ENCODE measurements around the gene ANKRD27. TPM values are rescaled to one million over a fixed set of nuclear protein-coding genes. Genes with fewer than 3 reads are reported as not detected.
A peak's percentile ranks its signal among the peaks of the same experiment; 100 is the strongest.

Gene ANKRD27
- total and polyA plus RNA-seq, 2 donors (not counting 1 experiment from before 2014, with no cell fraction given) = 12.9 to 43.8 TPM

GRCh38 chr19:32599258-32599657, 75.7 kb downstream of the ANKRD27 start:
- H2AFZ ChIP-seq (ENCODE audit: insufficient read depth, low read depth, low read length, poor library complexity, severe bottlenecking) = peak overlapping the region; percentile 27
- WGBS (ENCODE audit: insufficient coverage) = 100% methylated on average over 3 of the region's 6 CpGs
- ChIA-PET CTCF (interaction anchor here (1.0 to 1.7 kb wide), 3 partner anchors 18 to 259 kb away, joined by 3 to 6 read pairs (median 4); partner anchors contain the start of gene PDCD5), POLR2A (no interaction called here)
- H3K9me3 ChIP-seq (ENCODE audit: control extremely low read depth in 1 of 3, control insufficient read depth in 2 of 3, insufficient read depth in 1 of 3, low read length in 2 of 3) = no peaks in the 10 kb centered on the region
- H3K4me1 Mint-ChIP-seq = no peaks in the 10 kb centered on the region
- intact Hi-C loops (cut with micrococcal nuclease) = no loop called here
- no peak overlapping the region for H3K27ac ChIP-seq (ENCODE audit: low read length in 2 of 2)
- no peaks in the 10 kb centered on the region for H4K20me1 ChIP-seq (ENCODE audit: control insufficient read depth, insufficient read depth, low read length, poor library complexity, severe bottlenecking)
- H3K4me2 ChIP-seq (replicated peaks; ENCODE audit: low read depth, low read length, poor library complexity, severe bottlenecking) = no peak overlapping the region
- H3K4me3 ChIP-seq (ENCODE audit: control extremely low read depth in 1 of 5, extremely low read depth in 1 of 5, insufficient read depth in 1 of 5, low read depth in 2 of 5, low read length in 4 of 5) = no peak overlapping the region
- TF ChIP-seq EZH2 (IDR thresholded peaks at IDR 0.05; ENCODE audit: borderline replicate concordance, insufficient read depth, low read depth, low read length, poor library complexity, severe bottlenecking) = no peak
- TF ChIP-seq, protein P1, sequence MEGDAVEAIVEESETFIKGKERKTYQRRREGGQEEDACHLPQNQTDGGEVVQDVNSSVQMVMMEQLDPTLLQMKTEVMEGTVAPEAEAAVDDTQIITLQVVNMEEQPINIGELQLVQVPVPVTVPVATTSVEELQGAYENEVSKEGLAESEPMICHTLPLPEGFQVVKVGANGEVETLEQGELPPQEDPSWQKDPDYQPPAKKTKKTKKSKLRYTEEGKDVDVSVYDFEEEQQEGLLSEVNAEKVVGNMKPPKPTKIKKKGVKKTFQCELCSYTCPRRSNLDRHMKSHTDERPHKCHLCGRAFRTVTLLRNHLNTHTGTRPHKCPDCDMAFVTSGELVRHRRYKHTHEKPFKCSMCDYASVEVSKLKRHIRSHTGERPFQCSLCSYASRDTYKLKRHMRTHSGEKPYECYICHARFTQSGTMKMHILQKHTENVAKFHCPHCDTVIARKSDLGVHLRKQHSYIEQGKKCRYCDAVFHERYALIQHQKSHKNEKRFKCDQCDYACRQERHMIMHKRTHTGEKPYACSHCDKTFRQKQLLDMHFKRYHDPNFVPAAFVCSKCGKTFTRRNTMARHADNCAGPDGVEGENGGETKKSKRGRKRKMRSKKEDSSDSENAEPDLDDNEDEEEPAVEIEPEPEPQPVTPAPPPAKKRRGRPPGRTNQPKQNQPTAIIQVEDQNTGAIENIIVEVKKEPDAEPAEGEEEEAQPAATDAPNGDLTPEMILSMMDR (IDR thresholded peaks at IDR 0.05) = no peak
- H3K79me2 ChIP-seq (ENCODE audit: control insufficient read depth, insufficient read depth, low read length) = no peaks in the 10 kb centered on the region
- no peaks in the 10 kb centered on the region for H3K4me1 ChIP-seq (ENCODE audit: control insufficient read depth in 2 of 2, insufficient read depth in 2 of 2, low read length in 2 of 2)
- DNase-seq (no peak), ATAC-seq (ENCODE audit: low read depth) (no peak)
- no peaks in the 10 kb centered on the region for H3K9me3 Mint-ChIP-seq (ENCODE audit: insufficient read depth)
- H3K27me3 Mint-ChIP-seq = no peaks in the 10 kb centered on the region
- no peak overlapping the region for H3K27ac Mint-ChIP-seq
- H3K27me3 ChIP-seq (replicated peaks in 1 of 4; ENCODE audit: control extremely low read depth in 1 of 4, control insufficient read depth in 3 of 4, insufficient read depth in 4 of 4, low read length in 3 of 4) = no peaks in the 10 kb centered on the region
- H3K4me3 Mint-ChIP-seq = no peak overlapping the region
- no peak overlapping the region for H3K9ac ChIP-seq (ENCODE audit: low read length)
- H3K36me3 ChIP-seq (replicated peaks in 1 of 2; ENCODE audit: control extremely low read depth in 1 of 2, control insufficient read depth in 1 of 2, extremely low read depth in 1 of 2, insufficient read depth in 2 of 2, low read length in 1 of 2) = peaks cover 16 to 60% of the 10 kb centered on the region in 2 experiments

DNA sequence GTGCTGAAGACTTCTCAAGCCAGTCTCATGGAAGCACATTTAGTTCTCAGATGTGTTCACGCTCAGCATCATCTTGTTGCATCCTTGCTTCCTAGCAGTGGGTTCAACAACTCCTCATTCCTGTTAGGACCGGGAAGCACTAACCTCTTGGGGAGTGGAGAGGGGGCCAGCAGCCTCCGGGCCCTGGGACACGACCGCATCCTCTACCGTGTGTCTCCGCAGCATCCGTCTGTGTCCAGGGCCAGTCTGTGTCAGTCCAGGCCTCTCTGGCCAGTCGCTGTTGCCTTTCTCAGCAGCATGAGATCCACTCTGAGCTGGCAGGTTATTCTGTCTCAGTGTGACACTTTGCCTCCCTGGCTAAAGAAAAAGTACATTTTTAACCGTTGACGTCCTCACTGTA, 77.0 kb downstream of the ANKRD27 start:
- Histone ChIP-seq H3K79me2 (ENCODE audit: control insufficient read depth, insufficient read depth, low read length) (no peaks in the 10 kb centered on the region), H2AFZ (ENCODE audit: insufficient read depth, low read depth, low read length, poor library complexity, severe bottlenecking) (no peak overlapping the region), H3K9me3 (ENCODE audit: control extremely low read depth in 1 of 3, control insufficient read depth in 2 of 3, insufficient read depth in 1 of 3, low read length in 2 of 3) (no peaks in the 10 kb centered on the region), H3K27me3 (replicated peaks in 1 of 4; ENCODE audit: control extremely low read depth in 1 of 4, control insufficient read depth in 3 of 4, insufficient read depth in 4 of 4, low read length in 3 of 4) (no peaks in the 10 kb centered on the region), H3K4me1 (ENCODE audit: control insufficient read depth in 2 of 2, insufficient read depth in 2 of 2, low read length in 2 of 2) (no peaks in the 10 kb centered on the region), H3K4me2 (replicated peaks; ENCODE audit: low read depth, low read length, poor library complexity, severe bottlenecking) (no peak overlapping the region), H4K20me1 (ENCODE audit: control insufficient read depth, insufficient read depth, low read length, poor library complexity, severe bottlenecking) (no peaks in the 10 kb centered on the region), H3K9ac (ENCODE audit: low read length) (no peak overlapping the region), H3K36me3 (replicated peaks in 1 of 2; ENCODE audit: control extremely low read depth in 1 of 2, control insufficient read depth in 1 of 2, extremely low read depth in 1 of 2, insufficient read depth in 2 of 2, low read length in 1 of 2) (peaks cover 15 to 55% of the 10 kb centered on the region in 2 experiments), H3K27ac (ENCODE audit: low read length in 2 of 2) (no peak overlapping the region), H3K4me3 (ENCODE audit: control extremely low read depth in 1 of 5, extremely low read depth in 1 of 5, insufficient read depth in 1 of 5, low read depth in 2 of 5, low read length in 4 of 5) (no peak overlapping the region)
- no peak for ATAC-seq (ENCODE audit: low read depth)
- intact Hi-C loops (cut with micrococcal nuclease) = no loop called here
- ChIA-PET POLR2A (no interaction called here), CTCF (interaction anchor here (0.6 to 1.0 kb wide), 3 partner anchors 12 to 22 kb away, joined by 3 to 5 read pairs (median 3); no protein-coding TSS in a partner anchor)
- Mint-ChIP-seq H3K9me3 (ENCODE audit: insufficient read depth) (no peaks in the 10 kb centered on the region), H3K4me3 (no peak overlapping the region), H3K27ac (no peak overlapping the region), H3K4me1 (no peaks in the 10 kb centered on the region), H3K27me3 (no peaks in the 10 kb centered on the region)
- WGBS (ENCODE audit: insufficient coverage) = 99% methylated on average over 11 of the region's 11 CpGs
- no peak for DNase-seq
- no peak for TF ChIP-seq EZH2 (IDR thresholded peaks at IDR 0.05; ENCODE audit: borderline replicate concordance, insufficient read depth, low read depth, low read length, poor library complexity, severe bottlenecking)
- TF ChIP-seq, protein P1 (IDR thresholded peaks at IDR 0.05) = no peak
